ENCODE results near the gene TTC21A. TPM values are rescaled to one million over a fixed set of nuclear protein-coding genes. Genes with fewer than 3 reads are reported as not detected.

The TTC21A gene
- total RNA-seq, 1 experiment from 2014 or later, result 1.2 TPM

DNA sequence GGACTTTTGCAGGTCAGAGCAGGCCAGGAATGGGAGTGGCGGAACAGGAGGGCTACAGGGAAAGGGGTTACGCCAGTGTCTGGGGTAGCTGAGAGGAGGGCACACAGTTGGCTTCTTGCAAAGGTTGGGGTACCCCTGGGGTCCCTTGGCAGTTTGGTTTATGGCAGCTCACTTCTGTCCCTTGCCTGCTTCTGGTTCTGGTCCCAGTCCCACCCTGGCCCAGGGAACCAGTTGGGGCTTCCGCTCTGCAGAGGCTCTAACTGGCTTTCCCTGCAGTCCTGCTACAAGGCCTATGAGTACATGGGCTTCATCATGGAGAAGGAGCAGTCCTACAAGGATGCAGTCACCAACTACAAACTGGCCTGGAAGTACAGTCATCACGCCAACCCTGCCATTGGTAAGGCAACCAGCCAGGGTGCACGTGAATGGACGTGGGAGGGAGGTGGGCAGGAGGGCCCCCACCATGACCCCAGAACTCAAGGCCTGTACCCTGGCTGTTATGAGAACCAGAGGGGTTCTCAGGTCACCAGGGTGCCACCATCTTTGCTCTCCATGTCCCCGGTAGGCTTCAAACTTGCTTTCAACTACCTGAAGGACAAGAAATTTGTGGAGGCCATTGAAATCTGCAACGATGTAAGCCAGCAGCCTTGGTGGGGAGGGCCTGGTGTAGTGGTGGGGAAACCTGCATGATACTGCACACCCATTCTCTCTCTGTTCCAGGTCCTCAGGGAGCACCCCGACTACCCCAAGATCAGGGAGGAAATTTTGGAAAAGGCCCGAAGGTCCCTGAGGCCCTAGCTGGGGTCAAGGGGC, 30.7 kb downstream of the TTC21A start:
- intact Hi-C loops (cut with micrococcal nuclease), result no loop called here
- POLR2A ChIA-PET (ENCODE audit: unreplicated experiment), result no interaction called here
- DNase-seq (no peak), ATAC-seq (no peak)
- H3K9me2 ChIP-seq (replicated peaks; ENCODE audit: low read length), result no peaks in the 10 kb centered on the region
- no peaks in the 10 kb centered on the region for H3K9me3 ChIP-seq (ENCODE audit: low read length)
- H3K27ac ChIP-seq (ENCODE audit: low read length), result no peak overlapping the region
- H3K36me3 ChIP-seq (ENCODE audit: low read depth, low read length), result peaks cover 18% of the 10 kb centered on the region
- BruUV-seq (replicated peaks), result no TSS peak
- CTCF ChIA-PET, result no interaction called here
- no peaks in the 10 kb centered on the region for H3K27me3 ChIP-seq (ENCODE audit: low read length)
- peaks cover 26% of the 10 kb centered on the region for H4K20me1 ChIP-seq (ENCODE audit: low read length)
- H2AFZ ChIP-seq (ENCODE audit: low read length), result no peak overlapping the region
- no peak overlapping the region for H3K4me3 ChIP-seq (ENCODE audit: low read length)
- no peaks in the 10 kb centered on the region for H3F3A ChIP-seq (ENCODE audit: low read length, unreplicated experiment)
- H3K79me2 ChIP-seq (ENCODE audit: low read length), result peaks cover 18% of the 10 kb centered on the region
- no peak overlapping the region for H3K9ac ChIP-seq (ENCODE audit: low read length)
- peaks cover 36% of the 10 kb centered on the region for H3K4me1 ChIP-seq (ENCODE audit: insufficient read depth, low read length)
- TF ChIP-seq, protein P1, sequence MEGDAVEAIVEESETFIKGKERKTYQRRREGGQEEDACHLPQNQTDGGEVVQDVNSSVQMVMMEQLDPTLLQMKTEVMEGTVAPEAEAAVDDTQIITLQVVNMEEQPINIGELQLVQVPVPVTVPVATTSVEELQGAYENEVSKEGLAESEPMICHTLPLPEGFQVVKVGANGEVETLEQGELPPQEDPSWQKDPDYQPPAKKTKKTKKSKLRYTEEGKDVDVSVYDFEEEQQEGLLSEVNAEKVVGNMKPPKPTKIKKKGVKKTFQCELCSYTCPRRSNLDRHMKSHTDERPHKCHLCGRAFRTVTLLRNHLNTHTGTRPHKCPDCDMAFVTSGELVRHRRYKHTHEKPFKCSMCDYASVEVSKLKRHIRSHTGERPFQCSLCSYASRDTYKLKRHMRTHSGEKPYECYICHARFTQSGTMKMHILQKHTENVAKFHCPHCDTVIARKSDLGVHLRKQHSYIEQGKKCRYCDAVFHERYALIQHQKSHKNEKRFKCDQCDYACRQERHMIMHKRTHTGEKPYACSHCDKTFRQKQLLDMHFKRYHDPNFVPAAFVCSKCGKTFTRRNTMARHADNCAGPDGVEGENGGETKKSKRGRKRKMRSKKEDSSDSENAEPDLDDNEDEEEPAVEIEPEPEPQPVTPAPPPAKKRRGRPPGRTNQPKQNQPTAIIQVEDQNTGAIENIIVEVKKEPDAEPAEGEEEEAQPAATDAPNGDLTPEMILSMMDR (conservative IDR thresholded peaks at IDR 0.05; ENCODE audit: low read depth, low read length), result no peak
- TF ChIP-seq EZH2 (IDR thresholded peaks at IDR 0.05; ENCODE audit: low read length, unreplicated experiment) (no peak), EZH2phosphoT487 (IDR thresholded peaks at IDR 0.05; ENCODE audit: borderline replicate concordance, low read length) (no peak)
- no peak overlapping the region for H3K4me2 ChIP-seq (ENCODE audit: low read length)

DNA sequence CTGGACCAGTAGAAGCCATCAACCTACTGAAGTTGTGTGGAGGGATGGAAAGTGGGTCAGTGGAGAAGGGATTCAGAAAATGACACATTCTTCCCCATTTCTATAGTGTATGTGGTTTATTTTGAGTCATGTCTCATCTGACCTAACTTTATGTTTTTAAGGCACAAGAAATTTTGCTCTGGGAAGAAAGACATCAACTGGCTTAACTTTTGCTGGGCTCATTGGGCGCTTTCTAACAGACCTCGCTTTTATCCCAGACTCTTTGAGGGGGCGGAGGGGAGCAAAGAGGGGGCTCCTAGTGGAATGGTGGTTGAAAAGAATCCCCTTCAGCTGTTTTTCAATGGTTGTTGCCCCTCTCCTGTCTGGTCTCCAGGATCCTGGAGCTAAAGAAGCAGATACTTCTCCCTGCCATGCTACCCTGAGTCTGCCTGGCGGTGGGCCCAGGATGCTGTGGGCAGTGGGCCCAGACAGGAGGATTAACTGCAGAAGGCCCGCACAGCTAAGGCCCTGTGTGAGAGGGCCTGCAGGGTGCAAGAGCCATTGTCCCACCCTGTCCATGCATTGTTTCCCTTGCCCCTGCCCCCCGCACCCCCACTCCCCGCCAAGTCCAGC, 31.4 kb downstream of the TTC21A start:
- H2AFZ ChIP-seq (ENCODE audit: low read length), result no peak overlapping the region
- H3K9ac ChIP-seq (ENCODE audit: low read length), result no peak overlapping the region
- no peaks in the 10 kb centered on the region for H3K9me2 ChIP-seq (replicated peaks; ENCODE audit: low read length)
- intact Hi-C loops (cut with micrococcal nuclease), result no loop called here
- no peaks in the 10 kb centered on the region for H3F3A ChIP-seq (ENCODE audit: low read length, unreplicated experiment)
- ATAC-seq, result no peak
- BruUV-seq (replicated peaks), result no TSS peak
- H3K27ac ChIP-seq (ENCODE audit: low read length), result no peak overlapping the region
- no peaks in the 10 kb centered on the region for H3K9me3 ChIP-seq (ENCODE audit: low read length)
- POLR2A ChIA-PET (ENCODE audit: unreplicated experiment), result no interaction called here
- no peaks in the 10 kb centered on the region for H3K27me3 ChIP-seq (ENCODE audit: low read length)
- peaks cover 33% of the 10 kb centered on the region for H4K20me1 ChIP-seq (ENCODE audit: low read length)
- peaks cover 33% of the 10 kb centered on the region for H3K4me1 ChIP-seq (ENCODE audit: insufficient read depth, low read length)
- H3K79me2 ChIP-seq (ENCODE audit: low read length), result peaks cover 25% of the 10 kb centered on the region
- H3K4me2 ChIP-seq (ENCODE audit: low read length), result no peak overlapping the region
- peaks cover 25% of the 10 kb centered on the region for H3K36me3 ChIP-seq (ENCODE audit: low read depth, low read length)
- no peak overlapping the region for H3K4me3 ChIP-seq (ENCODE audit: low read length)
- DNase-seq, result no peak
- CTCF ChIA-PET, result no interaction called here
- TF ChIP-seq, protein P1 (conservative IDR thresholded peaks at IDR 0.05; ENCODE audit: low read depth, low read length), result no peak
- TF ChIP-seq EZH2phosphoT487 (IDR thresholded peaks at IDR 0.05; ENCODE audit: borderline replicate concordance, low read length), result no peak
- no peak for TF ChIP-seq EZH2 (IDR thresholded peaks at IDR 0.05; ENCODE audit: low read length, unreplicated experiment)

DNA sequence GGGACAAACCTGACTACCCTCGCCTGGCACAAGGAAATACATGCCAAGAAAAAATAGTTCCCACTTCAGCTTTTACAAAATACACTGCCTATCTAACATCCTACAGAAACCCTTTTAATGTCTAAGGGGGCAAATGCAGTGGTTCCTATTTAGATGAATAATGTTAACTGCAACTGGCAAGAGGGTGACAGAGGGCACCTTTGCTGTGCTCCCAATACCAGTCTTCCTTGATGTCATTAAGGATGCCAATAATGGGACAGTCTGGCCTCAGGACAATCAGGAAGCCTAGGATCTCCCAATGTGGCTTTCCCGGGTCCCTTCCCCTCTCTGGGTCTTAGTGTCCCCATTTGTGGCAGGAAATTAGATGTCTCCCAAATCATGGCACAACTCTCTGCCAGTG, 32.0 kb downstream of the TTC21A start:
- Histone ChIP-seq H3K27me3 (ENCODE audit: low read length) (no peaks in the 10 kb centered on the region), H3K36me3 (ENCODE audit: low read depth, low read length) (peaks cover 30% of the 10 kb centered on the region), H3K27ac (ENCODE audit: low read length) (no peak overlapping the region), H3K4me2 (ENCODE audit: low read length) (no peak overlapping the region), H3K9me2 (replicated peaks; ENCODE audit: low read length) (no peaks in the 10 kb centered on the region), H3K4me3 (ENCODE audit: low read length) (no peak overlapping the region), H3K9ac (ENCODE audit: low read length) (no peak overlapping the region), H3K79me2 (ENCODE audit: low read length) (peaks cover 29% of the 10 kb centered on the region), H4K20me1 (ENCODE audit: low read length) (peaks cover 38% of the 10 kb centered on the region), H3K9me3 (ENCODE audit: low read length) (no peaks in the 10 kb centered on the region), H2AFZ (ENCODE audit: low read length) (no peak overlapping the region), H3F3A (ENCODE audit: low read length, unreplicated experiment) (no peaks in the 10 kb centered on the region), H3K4me1 (ENCODE audit: insufficient read depth, low read length) (peaks cover 33% of the 10 kb centered on the region)
- BruUV-seq (replicated peaks), result no TSS peak
- ATAC-seq, result no peak
- TF ChIP-seq, protein P1 (conservative IDR thresholded peaks at IDR 0.05; ENCODE audit: low read depth, low read length), result no peak
- TF ChIP-seq EZH2phosphoT487 (IDR thresholded peaks at IDR 0.05; ENCODE audit: borderline replicate concordance, low read length) (no peak), EZH2 (IDR thresholded peaks at IDR 0.05; ENCODE audit: low read length, unreplicated experiment) (no peak)
- intact Hi-C loops (cut with micrococcal nuclease), result no loop called here
- DNase-seq, result no peak
- ChIA-PET POLR2A (ENCODE audit: unreplicated experiment) (no interaction called here), CTCF (no interaction called here)
